Myocyte (in vitro differentiated cells): ENCODE measurements around the gene AQP7. TPM values are rescaled to one million over a fixed set of nuclear protein-coding genes. Genes with fewer than 3 reads are reported as not detected.
A peak's percentile ranks its signal among the peaks of the same experiment; 100 is the strongest.
"Not testable (repeated sequence)": the region's sequence is repeated elsewhere in the genome, so short reads cannot be mapped to it uniquely, and the experiment has no call there.

Source experiments
- DNase-seq: peaks from one replicate; pipeline ENCODE4 v3.0.0-alpha.2; 2012; ENCODE audit warnings: low read depth
- total RNA-seq: library from RNA; depleted of rRNA; stranded (reverse); fragments of >200 nt; gene quantifications from 2 replicates; pipeline ENCODE4 v1.2.3, GENCODE V29; 2014

AQP7 gene
- total RNA-seq, 1 donor from 2014 or later: 0.48 TPM

DNA sequence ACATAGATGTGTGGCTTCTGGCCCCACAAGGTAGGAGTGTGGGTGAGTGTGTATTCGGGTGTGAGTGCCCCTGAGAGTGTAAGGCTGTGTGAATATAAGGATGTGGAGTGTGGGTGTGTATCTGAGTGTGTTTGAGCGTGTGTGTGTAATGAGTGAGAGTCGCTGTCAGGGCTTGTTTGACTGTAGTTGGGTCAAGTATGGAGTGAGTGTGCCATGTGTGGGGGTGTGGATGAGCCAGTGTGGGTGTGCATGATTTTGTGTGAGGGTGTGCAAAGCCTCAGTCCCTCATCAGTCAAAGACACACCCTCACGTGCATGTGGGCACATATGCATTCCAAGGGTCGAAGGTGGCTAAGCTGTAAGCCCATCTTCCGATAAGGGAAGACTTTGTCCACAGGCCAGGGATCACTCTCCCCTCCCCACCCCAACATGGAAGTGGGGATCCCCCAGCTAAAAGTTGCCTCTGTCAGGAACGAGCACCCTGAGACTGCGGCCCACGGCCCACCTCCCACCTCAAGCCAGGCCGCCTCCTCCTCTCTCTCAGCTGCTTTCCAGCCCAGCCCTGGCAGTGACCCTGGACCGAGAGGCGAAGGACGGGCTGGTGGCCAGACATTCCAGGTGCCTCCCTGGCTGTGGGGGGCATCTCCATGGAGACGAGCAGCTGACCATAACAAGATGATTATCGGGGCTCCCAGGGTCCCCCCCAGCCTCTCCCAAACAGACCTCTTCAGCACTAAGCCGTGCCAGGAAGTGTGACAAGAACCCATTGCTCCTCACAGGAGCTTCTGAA is 32.1 kb upstream of the AQP7 start:
- DNase-seq: no peak

DNA sequence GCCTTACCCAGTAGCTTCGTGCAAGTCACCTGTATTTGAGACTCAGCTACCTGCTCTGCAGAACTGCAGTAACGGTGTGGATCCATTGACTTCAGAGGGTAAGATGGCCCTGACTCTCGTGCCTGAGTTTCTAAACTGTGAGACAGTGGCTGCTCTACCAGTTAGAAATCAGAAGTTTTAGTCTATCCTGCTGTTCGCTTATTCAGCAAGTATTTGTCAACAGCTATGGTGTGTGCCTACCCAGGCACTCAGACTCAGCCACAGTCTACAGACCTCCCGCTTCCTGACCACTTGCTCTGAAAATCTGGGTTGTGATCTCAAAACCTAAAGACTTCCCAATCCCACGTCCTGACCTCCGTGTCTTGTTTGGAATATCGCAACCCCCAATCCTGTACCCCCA is 31.5 kb upstream of the AQP7 start:
- no peak for DNase-seq

DNA sequence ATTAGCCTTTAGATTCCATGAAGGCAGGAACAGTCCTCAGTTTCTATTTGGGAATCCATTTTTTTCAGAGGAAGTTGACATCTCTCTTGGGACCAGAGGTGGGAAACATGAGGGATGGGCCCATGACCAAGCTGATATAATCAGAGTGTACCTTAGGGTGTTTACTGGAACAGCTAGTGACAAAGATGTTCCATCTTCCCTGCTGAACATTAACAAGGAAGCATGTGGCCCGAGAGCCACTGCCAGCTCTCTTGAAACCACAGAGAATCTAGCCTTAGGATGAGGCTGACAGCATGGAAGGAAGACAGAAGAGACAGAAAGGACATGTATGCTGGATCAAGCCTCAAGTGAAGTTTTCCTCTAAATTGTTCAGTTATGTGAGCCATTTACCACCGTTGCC is 29.1 kb upstream of the AQP7 start:
- DNase-seq: peak; percentile 41

DNA sequence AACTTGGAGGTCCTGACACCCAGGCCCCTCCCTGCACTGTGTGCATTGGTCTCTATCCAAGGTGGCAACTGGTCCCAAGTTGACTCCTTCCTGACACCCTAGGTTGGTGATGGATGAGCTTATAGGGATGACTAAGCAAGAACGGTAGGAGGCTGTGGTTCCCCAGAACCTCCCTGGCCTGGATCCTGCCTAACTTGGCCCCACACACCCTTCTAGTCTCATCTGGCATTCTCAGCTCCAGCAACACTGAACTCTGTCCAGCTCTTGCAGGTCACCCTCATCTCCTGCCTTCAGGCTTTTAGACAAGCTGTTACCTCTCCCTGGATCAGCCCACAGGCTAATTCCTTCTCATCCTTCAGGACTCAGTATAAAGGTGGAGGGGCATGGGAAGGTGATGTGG is 28.6 kb upstream of the AQP7 start:
- DNase-seq: peak; percentile 74

DNA sequence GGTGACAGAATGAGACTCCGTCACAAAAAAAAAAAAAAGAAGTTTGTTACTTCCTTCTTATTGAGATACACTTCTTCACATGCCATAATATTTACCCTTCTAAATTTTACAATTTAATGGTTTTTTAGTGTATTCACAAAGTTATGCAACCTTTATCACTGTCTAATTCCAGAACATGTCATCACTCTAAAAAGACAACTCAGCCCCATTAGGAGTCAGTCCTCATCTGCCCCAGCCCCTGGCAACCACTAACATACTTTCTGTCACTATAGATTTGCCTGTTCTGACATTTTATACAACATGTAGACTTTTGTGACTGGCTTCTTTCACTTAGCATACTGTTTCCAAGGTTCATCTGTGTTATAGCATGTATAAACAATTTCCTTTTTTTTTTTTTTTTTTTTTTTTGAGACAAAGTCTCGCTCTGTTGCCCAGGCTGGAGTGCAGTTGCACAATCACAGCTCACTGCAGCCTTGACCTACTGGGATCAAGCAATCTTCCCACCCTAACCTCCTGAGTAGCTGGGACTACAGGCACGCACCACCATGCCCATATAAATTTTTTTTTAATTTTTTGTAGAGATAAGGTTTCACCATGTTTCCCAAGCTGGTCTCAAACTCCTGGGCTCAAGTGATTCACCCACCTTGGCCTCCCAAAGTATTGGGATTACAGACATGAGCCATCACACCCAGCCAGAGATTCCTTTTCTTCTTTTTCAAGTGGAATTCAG is 27.1 kb upstream of the AQP7 start:
- no peak for DNase-seq

DNA sequence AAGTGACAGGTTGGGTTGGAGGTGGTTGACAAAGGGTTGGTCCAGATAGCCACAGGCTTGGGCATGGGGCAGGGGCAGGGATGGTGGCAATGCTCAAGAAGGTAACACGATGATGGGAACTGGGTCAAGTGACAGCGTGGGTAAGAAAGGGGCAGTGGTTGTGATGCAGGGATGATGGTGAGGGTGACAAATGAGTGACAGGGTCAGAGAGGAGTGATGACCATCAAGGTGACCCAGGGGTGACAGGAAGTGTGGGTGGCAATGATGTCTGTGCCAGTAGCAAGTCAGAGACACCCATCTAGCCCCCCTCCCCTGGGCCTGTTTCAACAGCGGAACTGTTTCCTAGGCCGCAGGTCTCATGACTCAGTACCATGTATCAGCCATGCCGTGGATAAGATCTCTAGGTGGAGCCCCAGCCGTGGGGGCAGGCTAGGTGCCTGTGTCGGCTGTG is 24.5 kb upstream of the AQP7 start:
- no peak for DNase-seq

DNA sequence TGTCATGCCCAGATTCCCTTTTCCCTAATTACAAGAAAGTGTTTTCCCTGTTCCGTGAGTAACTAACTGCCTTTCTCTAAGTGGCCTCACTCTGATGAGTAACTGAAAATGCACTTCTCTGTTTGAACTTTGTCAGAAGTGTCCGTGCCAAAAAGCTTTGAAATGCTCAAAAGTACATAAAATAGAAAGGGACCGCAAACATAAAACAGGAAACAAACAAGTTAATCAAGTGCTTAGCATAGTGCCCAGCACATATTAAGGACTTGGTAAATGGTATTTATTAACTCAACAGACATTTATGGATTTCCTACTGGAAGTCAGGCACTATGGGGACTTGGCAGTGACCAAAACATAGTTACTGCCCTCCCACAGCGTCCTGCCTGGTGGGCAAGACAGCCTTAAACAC is 22.8 kb upstream of the AQP7 start:
- DNase-seq: no peak

DNA sequence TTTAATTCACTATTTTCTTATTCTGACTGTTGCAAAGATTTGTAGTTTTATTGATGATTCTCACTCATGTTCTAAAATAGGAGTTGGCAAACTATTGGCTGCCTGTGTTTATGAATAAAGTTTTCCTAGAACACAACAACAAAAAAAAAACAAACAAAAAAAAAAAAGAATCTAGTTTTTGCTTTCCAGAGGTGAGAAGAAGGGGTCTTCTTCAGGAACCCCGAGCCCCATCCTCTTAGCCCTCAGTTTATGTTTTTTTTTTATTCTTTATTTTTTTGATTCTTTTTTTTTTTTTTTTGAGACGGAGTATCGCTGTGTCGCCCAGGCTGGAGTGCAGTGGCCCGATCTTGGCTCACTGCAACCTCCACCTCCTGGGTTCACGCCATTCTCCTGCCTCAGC is 22.1 kb upstream of the AQP7 start:
- not testable (repeated sequence) for DNase-seq

DNA sequence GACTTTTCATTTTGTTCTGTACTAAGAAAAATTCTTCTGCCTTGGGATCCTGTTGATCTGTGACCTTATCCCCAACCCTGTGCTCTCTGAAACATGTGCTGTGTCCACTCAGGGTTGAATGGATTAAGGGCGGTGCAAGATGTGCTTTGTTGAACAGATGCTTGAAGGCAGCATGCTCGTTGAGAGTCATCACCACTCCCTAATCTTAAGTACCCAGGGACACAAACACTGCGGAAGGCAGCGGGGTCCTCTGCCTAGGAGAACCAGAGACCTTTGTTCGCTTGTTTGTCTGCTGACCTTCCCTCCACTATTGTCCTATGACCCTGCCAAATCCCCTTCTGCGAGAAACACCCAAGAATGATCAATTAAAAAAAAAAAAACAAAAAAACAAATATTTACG is 21.7 kb upstream of the AQP7 start:
- DNase-seq: not testable (repeated sequence)

DNA sequence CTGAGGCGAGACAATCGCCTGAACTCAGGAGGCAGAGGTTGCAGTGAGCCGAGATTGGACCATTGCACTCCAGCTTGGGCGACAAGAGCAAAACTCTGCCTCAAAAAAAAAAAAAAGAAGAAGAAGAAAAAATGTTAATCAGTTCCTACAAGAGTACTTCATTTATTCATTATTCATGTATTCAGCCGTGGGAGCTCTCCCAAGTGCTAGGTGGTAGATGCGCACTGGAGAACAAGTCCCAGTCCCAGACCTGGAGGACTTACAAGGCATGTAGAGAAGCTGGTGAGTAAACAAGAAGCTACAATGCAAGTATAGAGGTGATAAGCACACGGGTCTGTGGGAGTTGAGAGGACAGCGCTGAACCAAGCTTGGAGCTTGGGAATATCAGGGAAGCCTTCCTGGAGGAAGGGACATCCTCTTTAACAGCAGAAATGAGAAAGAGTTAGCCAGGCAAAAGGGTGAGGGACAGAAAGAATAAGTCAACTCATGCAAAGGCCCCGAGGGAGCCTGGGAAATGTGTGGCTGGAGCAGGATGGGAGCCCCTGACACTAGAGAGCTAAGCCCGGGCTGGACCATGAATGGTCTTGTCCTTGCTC is 17.4 kb upstream of the AQP7 start:
- no peak for DNase-seq

DNA sequence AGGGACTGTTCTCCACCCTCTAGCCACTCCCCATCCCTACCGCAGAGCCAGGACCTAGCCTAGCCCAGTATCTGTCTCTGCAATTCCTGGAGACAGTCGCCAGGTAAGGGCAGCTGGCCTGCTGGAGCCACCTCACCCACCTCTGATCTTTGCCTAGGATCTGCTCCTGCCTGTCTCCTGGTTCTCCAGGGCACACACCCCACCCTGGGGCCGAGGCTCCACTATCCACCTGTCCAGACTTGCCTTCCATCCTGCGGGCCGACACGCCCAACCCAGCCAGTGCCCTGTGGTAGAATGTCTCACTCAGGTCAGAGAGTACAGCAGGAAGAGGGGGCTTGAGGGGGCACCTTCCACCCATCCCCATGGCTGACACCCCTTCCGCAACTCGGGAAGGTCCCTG is 15.7 kb upstream of the AQP7 start:
- no peak for DNase-seq

DNA sequence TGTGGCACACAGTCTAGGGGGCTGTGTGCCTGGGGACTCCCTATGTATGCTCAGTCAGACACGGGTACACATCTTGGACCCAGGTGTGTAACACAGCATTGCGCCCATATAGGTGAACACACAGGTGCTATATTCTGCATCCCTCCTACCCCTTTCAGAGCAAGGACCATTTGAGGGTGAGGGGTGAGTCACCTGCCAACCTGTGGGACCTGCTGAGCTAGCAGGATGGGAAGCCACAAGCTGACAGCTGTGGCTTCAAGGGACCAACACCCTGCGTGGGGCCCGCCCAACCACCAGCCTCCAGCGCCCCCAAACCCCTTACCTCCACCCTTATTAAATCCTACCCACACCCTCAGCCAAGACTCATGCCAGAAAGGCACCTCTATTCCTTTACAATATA is 14.6 kb upstream of the AQP7 start:
- no peak for DNase-seq

DNA sequence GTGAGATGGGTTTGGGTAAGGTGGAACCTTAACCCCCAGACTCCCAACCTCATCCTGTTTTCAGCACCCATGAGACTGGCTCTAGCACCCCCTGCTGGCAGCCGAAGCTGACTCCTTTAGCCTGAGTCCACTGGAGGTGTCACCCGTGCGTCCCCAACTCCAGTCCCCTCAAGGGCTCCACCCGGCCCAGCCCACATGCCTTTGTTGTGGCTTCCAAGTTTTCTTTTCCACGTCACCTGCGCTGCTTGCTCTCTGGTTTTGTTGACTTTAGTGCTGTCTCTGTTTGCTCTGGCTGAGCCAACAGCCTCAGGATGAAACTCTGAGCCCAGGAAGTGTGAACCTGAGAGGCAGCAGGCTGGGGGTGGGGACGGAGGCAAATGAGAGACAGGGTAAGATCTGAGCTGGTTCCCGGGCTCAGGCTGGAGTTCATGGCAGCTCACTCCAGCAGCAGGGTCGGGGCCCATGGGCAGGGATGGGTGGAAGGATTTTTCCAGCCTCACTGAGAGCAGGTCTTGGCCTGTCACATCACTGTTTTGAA is 13.2 kb upstream of the AQP7 start:
- peak; percentile 51 for DNase-seq

DNA sequence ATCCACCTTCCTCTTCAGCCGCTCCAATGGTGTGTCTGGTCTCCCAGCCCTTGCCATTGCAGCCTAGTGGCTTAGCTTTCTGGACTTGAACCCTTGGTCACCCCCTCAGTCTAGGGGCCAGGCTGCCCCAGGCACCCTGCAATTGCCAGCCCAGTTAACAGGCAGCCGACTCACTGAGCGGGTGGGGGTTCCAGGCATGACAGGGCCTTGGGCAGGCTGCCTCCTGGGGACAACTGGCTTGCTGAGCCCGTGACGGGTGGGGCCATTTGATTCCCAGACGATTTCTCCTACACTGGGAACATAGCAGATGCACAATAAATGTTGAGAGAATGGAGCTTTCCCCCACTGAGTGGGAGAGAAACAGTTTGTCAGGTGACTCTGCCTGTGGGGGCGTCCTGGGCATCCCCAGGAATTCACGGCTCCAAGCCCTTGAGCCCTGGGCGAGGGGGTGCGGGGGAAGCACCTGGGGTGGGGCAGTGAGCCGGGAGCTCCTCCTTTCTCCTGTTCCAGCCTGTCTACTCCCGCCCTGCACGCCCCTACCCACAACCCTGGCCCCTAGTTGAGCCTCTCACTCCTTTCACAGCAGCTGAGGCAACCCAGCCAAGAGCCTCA is 12.6 kb upstream of the AQP7 start:
- no peak for DNase-seq

DNA sequence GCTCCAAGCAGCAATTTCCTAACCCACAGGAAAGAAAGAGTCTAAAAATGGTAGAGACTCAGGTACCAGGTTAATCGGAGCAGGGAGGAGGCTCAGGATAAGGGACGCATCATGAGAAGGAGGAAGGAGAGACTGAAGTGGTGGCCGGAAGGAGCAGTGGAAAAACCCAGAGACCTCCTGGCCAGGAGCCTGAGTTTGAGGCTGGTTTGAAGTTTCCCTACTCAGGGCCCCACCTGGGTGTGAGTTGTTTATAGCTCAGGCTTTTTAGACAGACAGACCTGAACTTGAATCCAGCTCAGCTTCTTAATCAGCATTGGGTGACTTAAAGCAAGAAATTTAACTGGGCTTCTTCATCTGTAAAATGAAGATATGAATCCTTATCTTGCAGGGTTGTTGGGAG is 11.9 kb upstream of the AQP7 start:
- no peak for DNase-seq

DNA sequence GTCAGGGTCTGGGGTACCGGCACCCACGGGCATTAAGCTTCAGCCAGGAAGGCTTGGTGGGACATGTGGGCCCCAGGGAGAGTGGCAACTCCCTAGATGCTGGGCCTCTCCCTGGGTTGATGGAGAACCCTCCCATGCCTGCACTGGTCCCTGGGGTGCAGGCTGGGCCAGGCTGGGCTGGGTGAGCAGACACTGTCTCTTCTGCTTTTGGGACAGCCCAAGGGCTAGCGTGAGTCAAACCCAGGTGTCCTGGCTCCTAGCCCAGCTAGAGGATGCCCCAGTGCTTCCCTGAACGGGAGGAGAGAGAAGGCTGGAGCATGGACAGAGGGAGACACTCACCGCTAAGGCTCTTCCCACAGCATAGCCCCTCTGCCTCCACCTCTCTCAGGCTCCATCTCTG is 5.7 kb upstream of the AQP7 start:
- DNase-seq: no peak

DNA sequence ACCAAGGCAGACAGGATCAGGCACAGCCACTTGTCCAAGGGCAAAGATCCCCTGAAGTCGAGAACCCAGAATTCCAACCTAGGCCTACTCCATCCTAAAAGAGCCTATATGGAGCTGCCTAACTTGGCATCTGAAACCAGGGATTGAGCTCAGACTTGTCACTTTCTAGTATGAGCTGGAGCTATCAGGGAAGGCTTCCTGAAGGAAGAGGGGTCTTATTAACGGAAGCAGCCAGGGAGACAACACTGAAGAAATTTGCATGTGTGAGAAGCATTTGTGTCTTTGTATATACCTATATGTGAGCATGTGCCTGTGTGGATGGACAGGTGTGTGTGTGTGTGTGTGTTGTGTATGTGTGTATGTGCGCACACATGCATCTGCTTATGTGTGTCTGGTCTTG is 4.7 kb upstream of the AQP7 start:
- DNase-seq: no peak

DNA sequence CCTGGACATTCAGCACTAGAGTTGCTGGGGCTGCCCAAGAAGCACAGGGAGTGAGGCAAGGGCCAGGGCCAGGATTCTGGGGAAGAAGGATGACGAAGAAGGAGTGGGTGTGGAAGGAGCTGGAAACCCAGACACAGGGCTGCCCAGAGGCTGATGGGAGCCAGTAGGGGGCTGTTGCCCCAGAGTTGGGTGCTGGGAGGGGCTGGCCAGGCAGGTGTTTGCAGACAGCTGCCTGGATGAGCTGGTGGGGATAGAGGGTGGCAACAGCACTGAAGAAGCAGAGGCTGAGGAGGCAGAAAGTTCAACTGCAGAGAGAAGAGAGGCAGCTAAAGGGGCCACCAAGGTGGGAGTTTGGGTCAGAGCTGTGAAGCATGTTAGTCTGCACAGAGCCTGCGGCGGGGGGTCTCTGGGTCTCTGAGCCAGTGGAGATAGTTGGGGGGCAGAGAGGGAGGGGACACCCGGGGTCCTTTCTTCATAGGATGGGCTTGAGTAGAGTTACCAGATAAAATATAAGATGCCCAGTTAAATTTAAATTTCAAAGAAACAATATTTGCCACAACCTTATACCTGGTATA is 2.5 kb upstream of the AQP7 start:
- DNase-seq: peak; percentile 21

DNA sequence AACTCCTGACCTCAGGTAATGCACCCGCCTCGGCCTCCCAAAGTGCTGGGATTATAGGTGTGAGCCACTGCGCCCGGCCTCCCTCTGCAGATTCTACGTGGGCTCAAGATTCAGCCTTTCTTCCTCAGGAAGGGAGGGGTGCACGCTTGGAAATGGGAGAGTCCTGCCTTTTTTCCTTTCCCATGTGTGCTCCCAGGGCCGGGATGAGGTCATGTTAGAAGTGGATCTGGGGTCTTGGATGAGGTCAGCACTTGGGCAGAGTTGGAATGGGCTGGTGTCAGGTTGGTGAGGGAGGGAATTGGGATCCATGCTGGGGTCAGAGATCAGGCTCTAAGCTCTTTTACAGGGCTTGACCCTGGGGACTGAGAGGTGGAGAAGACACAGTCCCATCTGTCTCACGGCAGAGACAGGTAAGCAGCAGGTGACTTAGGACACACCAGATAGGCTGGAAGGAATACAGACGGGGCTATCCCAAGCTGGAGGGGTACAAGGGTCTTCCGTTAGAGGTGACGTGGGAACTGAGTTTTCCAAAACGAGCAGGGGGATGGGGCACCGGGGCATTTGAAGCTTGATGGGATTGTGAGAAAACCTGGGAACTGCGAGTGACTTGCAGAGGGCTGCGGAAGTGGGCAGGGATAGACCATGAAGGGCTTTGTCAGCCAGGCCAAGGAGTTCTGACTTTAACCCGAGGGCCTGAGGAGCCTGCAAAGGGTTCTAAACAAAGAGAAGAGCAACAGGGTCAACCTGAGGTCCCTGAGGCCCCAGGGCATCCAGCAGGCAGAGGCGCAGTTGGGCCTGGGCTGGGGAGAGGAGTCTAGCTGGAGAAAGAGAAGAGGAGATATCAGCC is 1.8 kb upstream of the AQP7 start:
- DNase-seq: no peak

DNA sequence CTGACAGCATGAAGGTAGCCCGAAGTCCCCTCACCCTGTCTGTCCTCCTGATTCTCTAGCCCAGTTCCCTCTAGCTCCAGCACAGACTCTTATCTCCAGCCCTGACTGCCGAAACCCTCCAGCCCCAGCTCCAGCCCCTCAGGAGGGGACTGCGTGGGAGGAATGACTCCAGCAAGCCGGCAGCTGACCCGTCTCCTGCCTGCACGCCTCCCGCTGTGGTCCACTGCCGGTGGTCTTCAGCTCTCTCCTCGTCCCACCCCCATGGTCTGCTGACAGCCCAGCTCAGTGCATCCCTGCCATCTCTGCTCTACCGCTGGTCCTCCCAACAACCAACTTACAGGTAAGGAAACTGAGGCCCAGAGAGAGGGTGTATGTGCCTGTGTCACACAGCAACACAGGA is 559 bp downstream of the AQP7 start:
- not testable (repeated sequence) for DNase-seq
